IPS DF 6.9 (cell line): ENCODE data around the gene TNFRSF19.

Source experiments
- DNase-seq: peaks from one replicate; pipeline ENCODE4 v3.0.0-alpha.2; 2013; ENCODE audit warnings: low read depth, low spot score
- H3K27ac ChIP-seq: one replicate; pipeline ENCODE4 v1.5.1; 2013; ENCODE audit warnings: low read length, control low read depth
- H3K27me3 ChIP-seq: 2 replicates; pipeline ENCODE4 v1.6.1; 2013; ENCODE audit warnings: mild to moderate bottlenecking, low read length; ENCODE audit not compliant: control insufficient read depth, insufficient read depth
- H3K36me3 ChIP-seq: 2 replicates; pipeline ENCODE4 v1.6.1; 2013; ENCODE audit warnings: low read length; ENCODE audit not compliant: control insufficient read depth, insufficient read depth
- H3K4me1 ChIP-seq: 2 replicates; pipeline ENCODE4 v1.6.1; 2013; ENCODE audit warnings: low read length; ENCODE audit not compliant: control insufficient read depth, insufficient read depth
- H3K4me3 ChIP-seq: 2 replicates; pipeline ENCODE4 v1.5.1; 2013; ENCODE audit warnings: mild to moderate bottlenecking, low read length
- H3K9me3 ChIP-seq: 2 replicates; pipeline ENCODE4 v1.6.1; 2013; ENCODE audit warnings: low read length, inconsistent platforms; ENCODE audit not compliant: control insufficient read depth, insufficient read depth
- WGBS: extraction: QIAGEN DNeasy Blood & Tissue Kit; methylation state at CpG from one replicate; pipeline ENCODE4 v1.1.7; 2013; ENCODE audit warnings: mixed read lengths, missing lambda C conversion rate; ENCODE audit not compliant: insufficient read length, insufficient coverage; 5-methylcytosine and 5-hydroxymethylcytosine counted together

The TNFRSF19 gene

DNA sequence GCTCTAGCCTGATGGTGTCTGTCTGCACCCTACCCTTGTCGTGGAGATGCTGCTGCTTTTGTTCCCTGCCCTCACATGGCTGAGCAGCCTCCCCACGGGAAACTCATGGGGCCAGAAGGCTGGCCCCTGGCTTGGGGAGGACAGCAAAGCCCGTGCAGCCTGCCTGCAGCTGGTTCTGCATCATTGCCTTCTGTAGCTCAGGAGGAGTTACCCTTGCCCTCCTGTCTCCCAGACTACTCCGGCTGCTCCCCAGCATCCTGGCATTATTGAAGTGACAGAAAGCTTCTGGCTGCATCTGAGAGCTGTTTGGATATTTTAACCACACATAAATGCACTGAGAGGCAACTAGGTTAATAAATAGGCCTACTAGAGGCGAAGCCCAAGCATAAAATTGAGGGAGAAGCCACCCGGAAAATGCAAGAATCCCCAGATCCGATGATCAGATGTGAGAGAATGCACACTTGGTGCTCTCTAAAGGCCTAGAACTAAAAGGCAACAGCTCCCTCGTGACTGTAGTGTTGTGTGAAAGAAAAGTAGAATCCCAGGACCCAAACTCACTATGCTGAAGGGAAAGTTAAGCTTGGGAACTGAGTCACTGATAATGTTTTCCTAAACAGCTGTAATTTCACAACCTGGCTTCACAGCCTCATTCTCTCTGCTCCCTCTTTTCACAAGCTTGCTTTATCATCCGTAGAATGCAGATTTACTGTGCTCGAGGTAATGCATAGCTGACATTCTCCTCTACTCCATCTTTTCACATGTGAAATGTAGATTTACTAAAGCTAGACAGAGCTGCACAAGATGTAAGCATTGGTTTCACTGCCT lies 110.8 kb downstream of the TNFRSF19 start:
- H3K9me3 ChIP-seq = peaks cover 2% of the 10 kb centered on the region; the same call in 1 of the 2 replicates
- no peaks in the 10 kb centered on the region; the same call in 1 of the 2 replicates for H3K27me3 ChIP-seq
- DNase-seq = no peak

GRCh38 chr13:23683084-23683483 lies 112.9 kb downstream of the TNFRSF19 start:
- Histone ChIP-seq H3K4me3 (no peak overlapping the region), H3K36me3 (peaks cover under 1% of the 10 kb centered on the region; the same call in 1 of the 2 replicates), H3K27me3 (no peaks in the 10 kb centered on the region; the same call in 1 of the 2 replicates), H3K4me1 (no peaks in the 10 kb centered on the region), H3K9me3 (no peaks in the 10 kb centered on the region; the same call in 1 of the 2 replicates), H3K27ac (no peak overlapping the region)
- WGBS = no CpG with 5 or more reads among the region's 4 CpGs
- DNase-seq = no peak

More for the DNA sequence above, 110.8 kb downstream of the TNFRSF19 start:
- Histone ChIP-seq H3K4me3 (no peak overlapping the region), H3K4me1 (no peaks in the 10 kb centered on the region), H3K36me3 (peaks cover 4% of the 10 kb centered on the region; the same call in 1 of the 2 replicates), H3K27ac (no peak overlapping the region)
- WGBS = no CpG with 5 or more reads among the region's 10 CpGs

- H3K27ac ChIP-seq = no peak overlapping the region
- H3K27me3 ChIP-seq = no peaks in the 10 kb centered on the region; the same call in 1 of the 2 replicates
- no peaks in the 10 kb centered on the region for H3K9me3 ChIP-seq
- H3K36me3 ChIP-seq = no peaks in the 10 kb centered on the region
- H3K4me1 ChIP-seq = no peaks in the 10 kb centered on the region
- DNase-seq = no peak
- H3K4me3 ChIP-seq = no peak overlapping the region
- WGBS = no CpG with 5 or more reads among the region's 2 CpGs
Observed at GRCh38 chr13:23684647-23685046, 114.4 kb downstream of the TNFRSF19 start.

DNA sequence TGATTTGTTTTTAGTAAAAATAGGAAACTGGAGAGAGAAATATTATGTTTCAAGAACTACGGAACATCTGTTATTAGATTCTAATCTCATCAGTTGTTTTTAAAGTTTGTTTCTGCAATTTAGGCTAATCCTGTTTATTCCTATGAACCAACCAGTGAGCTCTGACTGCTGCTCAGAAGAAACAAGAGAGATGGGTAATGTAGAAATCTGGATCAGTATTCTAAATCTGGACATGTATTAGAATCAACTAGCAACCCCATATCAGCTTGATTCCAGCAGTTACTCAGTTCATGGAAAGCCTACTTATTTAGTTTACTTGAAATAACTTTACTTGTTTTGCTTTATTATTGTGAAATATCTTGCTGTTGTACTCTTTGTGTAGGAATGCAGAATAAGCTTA lies 115.2 kb downstream of the TNFRSF19 start:
- WGBS = no CpG with 5 or more reads among the region's 1 CpG
- H3K36me3 ChIP-seq = no peaks in the 10 kb centered on the region
- no peaks in the 10 kb centered on the region; the same call in 1 of the 2 replicates for H3K27me3 ChIP-seq
- DNase-seq = no peak
- no peaks in the 10 kb centered on the region for H3K4me1 ChIP-seq
- no peaks in the 10 kb centered on the region for H3K9me3 ChIP-seq
- H3K27ac ChIP-seq = no peak overlapping the region
- no peak overlapping the region for H3K4me3 ChIP-seq

GRCh38 chr13:23686948-23687347 lies 116.7 kb downstream of the TNFRSF19 start:
- Histone ChIP-seq H3K36me3 (no peaks in the 10 kb centered on the region), H3K27ac (no peak overlapping the region), H3K9me3 (no peaks in the 10 kb centered on the region), H3K4me1 (no peaks in the 10 kb centered on the region), H3K27me3 (no peaks in the 10 kb centered on the region), H3K4me3 (no peak overlapping the region)
- no CpG with 5 or more reads among the region's 3 CpGs for WGBS
- no peak for DNase-seq

DNA sequence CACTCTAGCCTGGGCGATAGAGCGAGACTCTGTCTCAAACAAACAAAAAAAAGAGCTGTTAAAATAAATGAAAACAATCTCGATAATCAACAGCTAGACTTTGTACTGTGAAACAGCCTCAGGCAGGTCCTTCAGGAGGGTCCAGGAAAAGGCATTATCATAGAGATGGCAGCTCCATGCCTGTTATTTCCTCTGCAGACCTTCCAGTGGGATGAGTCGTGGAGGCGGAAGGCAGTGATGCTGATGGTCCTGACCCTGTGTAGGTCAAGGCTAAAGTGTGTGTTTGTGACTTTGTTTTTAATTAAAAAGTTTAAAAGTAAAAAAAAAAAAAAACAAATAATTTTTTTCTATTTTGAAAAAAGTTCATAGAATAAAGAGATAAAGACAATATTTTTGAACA lies 117.4 kb downstream of the TNFRSF19 start:
- no CpG with 5 or more reads among the region's 5 CpGs for WGBS
- DNase-seq = no peak
- Histone ChIP-seq H3K27ac (no peak overlapping the region), H3K36me3 (no peaks in the 10 kb centered on the region), H3K9me3 (no peaks in the 10 kb centered on the region), H3K27me3 (no peaks in the 10 kb centered on the region), H3K4me3 (no peak overlapping the region), H3K4me1 (no peaks in the 10 kb centered on the region)

GRCh38 chr13:23688336-23688735 lies 118.1 kb downstream of the TNFRSF19 start:
- WGBS = 100% methylated on average over 1 of the region's 3 CpGs
- Histone ChIP-seq H3K4me1 (no peaks in the 10 kb centered on the region), H3K4me3 (no peak overlapping the region), H3K36me3 (no peaks in the 10 kb centered on the region), H3K27ac (no peak overlapping the region), H3K9me3 (no peaks in the 10 kb centered on the region), H3K27me3 (no peaks in the 10 kb centered on the region)
- DNase-seq = no peak

GRCh38 chr13:23690668-23691067 lies 120.5 kb downstream of the TNFRSF19 start:
- Histone ChIP-seq H3K36me3 (no peaks in the 10 kb centered on the region), H3K9me3 (no peaks in the 10 kb centered on the region), H3K27ac (no peak overlapping the region), H3K4me3 (no peak overlapping the region), H3K27me3 (no peaks in the 10 kb centered on the region), H3K4me1 (peaks cover 1% of the 10 kb centered on the region; the same call in 1 of the 2 replicates)
- no peak for DNase-seq
- WGBS = no CpG with 5 or more reads among the region's 3 CpGs

DNA sequence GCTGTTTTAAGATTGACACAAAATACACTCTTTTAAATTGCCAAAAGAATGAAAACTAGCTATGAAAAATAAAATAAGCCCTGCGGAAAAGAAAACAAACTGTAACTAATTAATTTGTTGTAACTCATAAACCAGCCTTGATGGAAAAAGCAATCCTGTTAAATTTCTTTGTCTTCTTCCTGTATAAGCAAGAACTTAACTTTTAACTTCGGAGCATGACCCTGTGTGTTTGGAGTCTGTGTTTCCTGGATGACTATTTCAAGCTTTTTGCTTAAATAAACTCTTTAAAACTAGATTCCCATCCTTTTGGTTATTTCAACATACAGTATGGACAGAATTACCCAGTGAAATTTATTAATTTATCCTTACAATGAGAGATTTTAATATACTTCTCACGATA lies 122.6 kb downstream of the TNFRSF19 start:
- no peak overlapping the region for H3K27ac ChIP-seq
- no peaks in the 10 kb centered on the region for H3K36me3 ChIP-seq
- H3K4me1 ChIP-seq = peaks cover 2% of the 10 kb centered on the region; the same call in 1 of the 2 replicates
- no peaks in the 10 kb centered on the region for H3K9me3 ChIP-seq
- no CpG with 5 or more reads among the region's 3 CpGs for WGBS
- no peak overlapping the region for H3K4me3 ChIP-seq
- no peaks in the 10 kb centered on the region for H3K27me3 ChIP-seq
- no peak for DNase-seq

DNA sequence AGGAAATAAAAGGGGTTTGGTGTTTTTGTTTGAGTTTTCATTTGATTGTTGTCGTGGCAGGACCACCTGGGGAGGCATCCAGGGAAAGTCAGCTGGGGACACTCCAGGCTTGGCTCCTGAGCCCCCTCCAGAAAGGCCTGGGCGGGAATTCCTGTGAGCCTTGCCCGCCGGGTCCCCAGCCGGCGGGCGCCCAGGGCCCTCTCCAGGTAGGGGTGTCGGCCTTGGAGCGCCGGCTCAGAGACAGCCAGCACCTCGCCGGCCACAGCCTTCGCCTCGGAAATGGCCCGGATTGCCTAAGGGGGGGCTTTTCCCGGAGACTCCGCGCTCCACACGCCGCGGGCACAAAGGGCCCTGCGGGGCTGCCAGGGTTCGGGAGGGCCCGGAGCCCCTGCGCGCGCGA lies 125.0 kb downstream of the TNFRSF19 start:
- H3K36me3 ChIP-seq = no peaks in the 10 kb centered on the region
- H3K27ac ChIP-seq = no peak overlapping the region
- no peak for DNase-seq
- no CpG with 5 or more reads among the region's 28 CpGs for whole genome bisulfite sequencing
- H3K27me3 ChIP-seq = no peaks in the 10 kb centered on the region
- H3K4me3 ChIP-seq = no peak overlapping the region
- peaks cover 2% of the 10 kb centered on the region; the same call in 1 of the 2 replicates for H3K4me1 ChIP-seq
- no peaks in the 10 kb centered on the region for H3K9me3 ChIP-seq
